Measurements from ENCODE around the gene ARF3.
A peak's percentile ranks its signal among the peaks of the same experiment; 100 is the strongest.

Gene ARF3

DNA sequence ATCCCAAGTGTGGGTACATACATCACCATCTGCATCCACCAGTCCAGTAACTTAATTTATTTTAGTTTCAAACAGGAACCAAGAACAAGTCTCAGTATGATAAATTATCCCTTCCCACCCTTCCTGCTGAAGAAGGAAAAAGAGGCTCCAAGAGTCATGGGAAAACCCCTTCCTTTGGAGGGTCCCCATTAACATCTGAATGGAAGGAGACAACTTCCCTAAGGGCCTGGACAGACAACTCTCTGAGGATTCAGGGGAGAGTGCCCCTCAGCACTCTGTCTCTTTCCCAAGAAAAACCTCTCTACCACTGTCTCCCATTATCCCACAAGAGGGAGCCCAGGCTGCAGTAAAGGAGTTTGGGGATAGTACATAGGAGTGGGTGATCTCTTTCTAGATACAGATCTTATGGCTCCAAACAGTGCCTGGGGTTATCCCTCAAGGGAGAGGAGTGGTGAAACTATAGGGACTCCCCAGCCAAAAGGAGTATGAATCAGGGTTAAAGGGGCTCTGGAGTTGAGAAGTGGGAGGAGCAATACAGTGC lies 8.1 kb upstream of the ARF3 start:
- TF ChIP-seq RAD21 (IDR thresholded peaks at IDR 0.05; ENCODE audit: low read depth) (peak; percentile 45), TCF12 (IDR thresholded peaks at IDR 0.05; ENCODE audit: low read depth) (no peak)

DNA sequence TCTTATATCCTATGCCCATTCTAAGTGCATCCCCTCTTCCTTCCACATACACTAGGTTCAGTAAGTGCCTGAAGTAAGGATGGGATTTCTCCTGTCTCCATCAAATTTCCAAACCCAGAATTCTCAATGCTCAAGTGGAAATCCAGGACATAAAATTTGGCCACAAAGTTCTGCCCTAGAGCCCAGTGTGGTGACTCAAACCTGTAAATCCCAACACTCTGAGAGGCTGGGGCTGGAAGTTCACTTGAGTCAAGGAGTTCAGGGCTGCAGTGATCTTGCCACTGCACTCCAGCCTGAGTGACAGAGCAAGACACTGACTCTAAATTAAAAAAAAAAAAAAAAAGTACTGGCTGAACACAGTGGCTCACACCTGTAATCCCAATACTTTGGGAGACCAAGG lies 4.5 kb upstream of the ARF3 start:
- TF ChIP-seq CREB1 (IDR thresholded peaks at IDR 0.05; ENCODE audit: low read depth) (no peak), ZBTB7A (IDR thresholded peaks at IDR 0.05; ENCODE audit: low read depth) (no peak), TAF1 (IDR thresholded peaks at IDR 0.05; ENCODE audit: low read depth) (no peak), EGR1 (IDR thresholded peaks at IDR 0.05) (no peak), RAD21 (IDR thresholded peaks at IDR 0.05; ENCODE audit: low read depth) (no peak), TEAD4 (IDR thresholded peaks at IDR 0.05) (no peak), NFIC (IDR thresholded peaks at IDR 0.05) (no peak), YY1 (IDR thresholded peaks at IDR 0.05; ENCODE audit: low read depth) (no peak), FOXM1 (IDR thresholded peaks at IDR 0.05; ENCODE audit: borderline replicate concordance, low read depth) (no peak), CEBPB (IDR thresholded peaks at IDR 0.05) (no peak), EP300 (IDR thresholded peaks at IDR 0.05; ENCODE audit: borderline replicate concordance) (no peak), TCF12 (IDR thresholded peaks at IDR 0.05; ENCODE audit: low read depth) (no peak)
- TF ChIP-seq, protein P1, sequence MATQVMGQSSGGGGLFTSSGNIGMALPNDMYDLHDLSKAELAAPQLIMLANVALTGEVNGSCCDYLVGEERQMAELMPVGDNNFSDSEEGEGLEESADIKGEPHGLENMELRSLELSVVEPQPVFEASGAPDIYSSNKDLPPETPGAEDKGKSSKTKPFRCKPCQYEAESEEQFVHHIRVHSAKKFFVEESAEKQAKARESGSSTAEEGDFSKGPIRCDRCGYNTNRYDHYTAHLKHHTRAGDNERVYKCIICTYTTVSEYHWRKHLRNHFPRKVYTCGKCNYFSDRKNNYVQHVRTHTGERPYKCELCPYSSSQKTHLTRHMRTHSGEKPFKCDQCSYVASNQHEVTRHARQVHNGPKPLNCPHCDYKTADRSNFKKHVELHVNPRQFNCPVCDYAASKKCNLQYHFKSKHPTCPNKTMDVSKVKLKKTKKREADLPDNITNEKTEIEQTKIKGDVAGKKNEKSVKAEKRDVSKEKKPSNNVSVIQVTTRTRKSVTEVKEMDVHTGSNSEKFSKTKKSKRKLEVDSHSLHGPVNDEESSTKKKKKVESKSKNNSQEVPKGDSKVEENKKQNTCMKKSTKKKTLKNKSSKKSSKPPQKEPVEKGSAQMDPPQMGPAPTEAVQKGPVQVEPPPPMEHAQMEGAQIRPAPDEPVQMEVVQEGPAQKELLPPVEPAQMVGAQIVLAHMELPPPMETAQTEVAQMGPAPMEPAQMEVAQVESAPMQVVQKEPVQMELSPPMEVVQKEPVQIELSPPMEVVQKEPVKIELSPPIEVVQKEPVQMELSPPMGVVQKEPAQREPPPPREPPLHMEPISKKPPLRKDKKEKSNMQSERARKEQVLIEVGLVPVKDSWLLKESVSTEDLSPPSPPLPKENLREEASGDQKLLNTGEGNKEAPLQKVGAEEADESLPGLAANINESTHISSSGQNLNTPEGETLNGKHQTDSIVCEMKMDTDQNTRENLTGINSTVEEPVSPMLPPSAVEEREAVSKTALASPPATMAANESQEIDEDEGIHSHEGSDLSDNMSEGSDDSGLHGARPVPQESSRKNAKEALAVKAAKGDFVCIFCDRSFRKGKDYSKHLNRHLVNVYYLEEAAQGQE (IDR thresholded peaks at IDR 0.05; ENCODE audit: low read depth) = no peak
- TF ChIP-seq, protein P2, sequence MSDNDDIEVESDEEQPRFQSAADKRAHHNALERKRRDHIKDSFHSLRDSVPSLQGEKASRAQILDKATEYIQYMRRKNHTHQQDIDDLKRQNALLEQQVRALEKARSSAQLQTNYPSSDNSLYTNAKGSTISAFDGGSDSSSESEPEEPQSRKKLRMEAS (IDR thresholded peaks at IDR 0.05) = no peak
- TF ChIP-seq, protein P3, sequence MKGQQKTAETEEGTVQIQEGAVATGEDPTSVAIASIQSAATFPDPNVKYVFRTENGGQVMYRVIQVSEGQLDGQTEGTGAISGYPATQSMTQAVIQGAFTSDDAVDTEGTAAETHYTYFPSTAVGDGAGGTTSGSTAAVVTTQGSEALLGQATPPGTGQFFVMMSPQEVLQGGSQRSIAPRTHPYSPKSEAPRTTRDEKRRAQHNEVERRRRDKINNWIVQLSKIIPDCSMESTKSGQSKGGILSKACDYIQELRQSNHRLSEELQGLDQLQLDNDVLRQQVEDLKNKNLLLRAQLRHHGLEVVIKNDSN (IDR thresholded peaks at IDR 0.05) = no peak

DNA sequence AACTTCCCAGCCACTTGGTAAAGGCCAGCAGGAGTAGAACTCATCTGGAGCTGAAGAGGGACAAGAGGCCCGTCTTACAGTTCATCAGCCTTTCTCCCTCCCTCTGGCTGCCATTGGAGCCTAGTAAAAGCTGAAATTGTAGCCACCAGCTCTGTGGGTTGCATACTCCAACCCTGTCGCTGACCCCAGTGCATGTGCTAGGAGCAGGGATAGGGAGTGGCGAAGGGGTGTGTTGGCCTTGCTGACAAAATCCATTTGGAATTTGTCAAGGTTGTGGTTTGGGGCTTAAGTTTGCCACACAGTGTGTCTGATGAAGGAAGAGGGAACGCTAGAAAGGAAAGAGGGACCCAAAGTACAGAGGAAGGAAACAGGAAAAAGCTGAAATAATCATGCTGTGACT lies 4.0 kb upstream of the ARF3 start:
- no peak for TF ChIP-seq TEAD4 (IDR thresholded peaks at IDR 0.05)
- no peak for TF ChIP-seq YY1 (IDR thresholded peaks at IDR 0.05; ENCODE audit: low read depth)
- no peak for TF ChIP-seq RAD21 (IDR thresholded peaks at IDR 0.05; ENCODE audit: low read depth)
- TF ChIP-seq FOXM1 (IDR thresholded peaks at IDR 0.05; ENCODE audit: borderline replicate concordance, low read depth) = no peak
- TF ChIP-seq, protein P3 (IDR thresholded peaks at IDR 0.05) = no peak
- no peak for TF ChIP-seq EP300 (IDR thresholded peaks at IDR 0.05; ENCODE audit: borderline replicate concordance)
- TF ChIP-seq, protein P1 (IDR thresholded peaks at IDR 0.05; ENCODE audit: low read depth) = no peak
- TF ChIP-seq, protein P2 (IDR thresholded peaks at IDR 0.05) = no peak
- no peak for TF ChIP-seq TAF1 (IDR thresholded peaks at IDR 0.05; ENCODE audit: low read depth)
- no peak for TF ChIP-seq ZBTB7A (IDR thresholded peaks at IDR 0.05; ENCODE audit: low read depth)
- no peak for TF ChIP-seq NFIC (IDR thresholded peaks at IDR 0.05)
- no peak for TF ChIP-seq EGR1 (IDR thresholded peaks at IDR 0.05)
- no peak for TF ChIP-seq CEBPB (IDR thresholded peaks at IDR 0.05)
- no peak for TF ChIP-seq CREB1 (IDR thresholded peaks at IDR 0.05; ENCODE audit: low read depth)
- no peak for TF ChIP-seq TCF12 (IDR thresholded peaks at IDR 0.05; ENCODE audit: low read depth)

DNA sequence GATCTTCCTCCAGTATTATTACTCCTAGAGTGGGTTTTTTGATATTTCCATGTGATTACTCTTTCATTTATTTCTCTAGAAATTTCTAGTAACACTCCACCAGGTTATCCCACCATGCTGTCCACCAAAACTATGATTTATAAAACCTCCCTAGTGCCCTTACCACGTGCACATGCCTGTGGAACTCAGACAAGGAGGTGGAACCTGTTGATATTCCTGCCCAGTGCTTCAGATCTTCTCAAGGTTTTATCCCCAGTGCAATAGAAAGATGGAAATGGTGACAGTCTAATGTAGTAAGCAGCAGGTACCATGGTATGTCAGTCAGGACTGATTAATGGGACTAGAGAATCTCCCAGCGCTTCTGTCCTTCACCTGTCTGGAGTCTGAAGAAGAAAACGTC lies 3.5 kb upstream of the ARF3 start:
- TF ChIP-seq TAF1 (IDR thresholded peaks at IDR 0.05; ENCODE audit: low read depth) (no peak), EGR1 (IDR thresholded peaks at IDR 0.05) (no peak), TEAD4 (IDR thresholded peaks at IDR 0.05) (no peak), RAD21 (IDR thresholded peaks at IDR 0.05; ENCODE audit: low read depth) (no peak), CEBPB (IDR thresholded peaks at IDR 0.05) (no peak), FOXM1 (IDR thresholded peaks at IDR 0.05; ENCODE audit: borderline replicate concordance, low read depth) (no peak)
- TF ChIP-seq, protein P3 (IDR thresholded peaks at IDR 0.05) = no peak
- TF ChIP-seq, protein P2 (IDR thresholded peaks at IDR 0.05) = no peak

DNA sequence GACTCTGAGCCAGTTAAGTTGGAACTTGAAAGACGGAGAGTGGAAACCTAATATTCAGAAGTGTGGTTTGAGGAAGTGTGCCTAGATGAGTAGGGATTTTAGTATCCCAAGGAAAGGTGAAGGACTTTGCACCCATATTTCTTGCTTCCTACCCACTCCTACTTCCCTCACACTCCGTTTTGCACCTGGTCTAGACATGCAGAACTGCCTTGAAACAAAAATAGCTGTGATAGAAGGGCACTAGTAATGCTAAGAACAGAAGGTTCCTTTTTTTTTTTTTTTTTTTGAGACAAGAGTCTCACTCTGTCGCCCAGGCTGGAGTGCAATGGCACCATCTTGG lies 732 bp upstream of the ARF3 start:
- TF ChIP-seq YY1 (IDR thresholded peaks at IDR 0.05; ENCODE audit: low read depth) (no peak), EGR1 (IDR thresholded peaks at IDR 0.05) (no peak), EP300 (IDR thresholded peaks at IDR 0.05; ENCODE audit: borderline replicate concordance) (no peak), FOXM1 (IDR thresholded peaks at IDR 0.05; ENCODE audit: borderline replicate concordance, low read depth) (no peak), TCF12 (IDR thresholded peaks at IDR 0.05; ENCODE audit: low read depth) (no peak), NFIC (IDR thresholded peaks at IDR 0.05) (no peak), CREB1 (IDR thresholded peaks at IDR 0.05; ENCODE audit: low read depth) (no peak), TEAD4 (IDR thresholded peaks at IDR 0.05) (no peak), RAD21 (IDR thresholded peaks at IDR 0.05; ENCODE audit: low read depth) (no peak), CEBPB (IDR thresholded peaks at IDR 0.05) (no peak), TAF1 (IDR thresholded peaks at IDR 0.05; ENCODE audit: low read depth) (no peak), ZBTB7A (IDR thresholded peaks at IDR 0.05; ENCODE audit: low read depth) (no peak)
- TF ChIP-seq, protein P3 (IDR thresholded peaks at IDR 0.05) = no peak
- TF ChIP-seq, protein P1 (IDR thresholded peaks at IDR 0.05; ENCODE audit: low read depth) = no peak
- TF ChIP-seq, protein P2 (IDR thresholded peaks at IDR 0.05) = no peak
